Gastrocnemius medialis (tissue), 4 donors: ENCODE measurements around the gene CLIP2. TPM values are rescaled to one million over a fixed set of nuclear protein-coding genes. Genes with fewer than 3 reads are reported as not detected.
"Not testable (repeated sequence)": the region's sequence is repeated elsewhere in the genome, so short reads cannot be mapped to it uniquely, and the experiment has no call there.

Experiments
- ATAC-seq, 2 donors: fragments of 150-250 bp; one replicate each; pipeline ENCODE4 v1.9.1; 2016
- DNase-seq, 2 donors: peaks; one replicate each; pipeline ENCODE4 v3.0.0-alpha.2; 2019
- H3K27ac ChIP-seq, 4 donors: fragments of 200-600 bp; sonication (generic); 1 replicate in 1 of 4; 2 replicates in 3 of 4; pipeline ENCODE4 v1.5.1; 2016 to 2018; ENCODE audit warnings: mild to moderate bottlenecking in 2 of 4, moderate library complexity in 1 of 4
- H3K27me3 ChIP-seq, 3 donors: fragments of 200-600 bp; sonication (generic) in 2 of 3; 1 replicate in 1 of 3; 2 replicates in 2 of 3; pipeline versions ENCODE4 v1.5.1 to v1.6.0; 2016 to 2019; ENCODE audit warnings: mild to moderate bottlenecking in 1 of 3, moderate library complexity in 1 of 3
- H3K36me3 ChIP-seq, 2 donors: fragments of 200-600 bp; sonication (generic) in 1 of 2; one replicate each; pipeline ENCODE4 v1.5.1; 2017 to 2018
- H3K4me1 ChIP-seq, 2 donors: fragments of 200-600 bp; sonication (generic) in 1 of 2; one replicate each; pipeline ENCODE4 v1.5.1; 2016 to 2017; ENCODE audit warnings: mild to moderate bottlenecking in 2 of 2
- H3K4me3 ChIP-seq, 4 donors: fragments of 200-600 bp; sonication (generic) in 3 of 4; 1 replicate in 1 of 4; 2 replicates in 3 of 4; pipeline ENCODE4 v1.5.1; 2016 to 2019; ENCODE audit warnings: mild to moderate bottlenecking in 2 of 4
- H3K9me3 ChIP-seq, 3 donors: fragments of 200-600 bp; sonication (generic) in 2 of 3; 1 replicate in 1 of 3; 2 replicates in 2 of 3; pipeline ENCODE4 v1.5.1; 2016 to 2019
- CTCF ChIP-seq, 5 experiments: fragments of 450-650 bp in 3 of 5; fragments of 200-600 bp in 2 of 5; sonication (generic) in 2 of 5; IDR thresholded peaks in 4 of 5; conservative IDR thresholded peaks in 1 of 5; 1 replicate in 4 of 5; 2 replicates in 1 of 5; pipeline ENCODE4 v1.5.1; 2016 to 2019; ENCODE audit warnings: antibody characterized with exemption in 5 of 5, mild to moderate bottlenecking in 3 of 5, moderate library complexity in 3 of 5
- POLR2A ChIP-seq, 2 donors: fragments of 450-650 bp; IDR thresholded peaks; one replicate each; pipeline ENCODE4 v1.6.1; 2017; ENCODE audit warnings: antibody characterized with exemption in 2 of 2, mild to moderate bottlenecking in 2 of 2, moderate library complexity in 2 of 2
- in situ Hi-C, 4 donors: fragments of 200-750 bp; cut with MboI; loops; one replicate each; pipeline versions ENCODE4 v1.15.0 to v1.8.0; 2017; ENCODE audit warnings: low sequenced_read_pairs in 4 of 4
- intact Hi-C: fragments of 100-400 bp; cut with DNase I; formaldehyde crosslinking; loops from one replicate; pipeline ENCODE4 v1.15.1; 2023; ENCODE audit warnings: low total_unique reads
- total RNA-seq, 4 donors: library from RNA; depleted of rRNA; stranded (reverse); fragments of >200 nt; gene quantifications; one replicate each; pipeline versions ENCODE4 v1.1.0 to v1.2.3, GENCODE V29; 2016

CLIP2 gene
- total RNA-seq, 4 donors from 2014 or later, result 2.0 to 10.0 (median 4.2) TPM

GRCh38 chr7:74254858-74255379 is 34.3 kb upstream of the CLIP2 start:
- intact Hi-C loops, result loop anchor here (1.0 to 10.0 kb wide), 4 partner anchors 34 to 170 kb away; partner anchors contain the start of genes CLIP2 and LIMK1
- Histone ChIP-seq H3K4me1 (peaks cover 12 to 18% of the 10 kb centered on the region in 2 donors), H3K27me3 (no peaks in the 10 kb centered on the region), H3K36me3 (peaks cover 0 to 14% of the 10 kb centered on the region in 2 donors), H3K9me3 (no peaks in the 10 kb centered on the region), H3K4me3 (peak overlapping the region; percentile 72 to 90 (median 84)), H3K27ac (peak overlapping the region; percentile 84 to 91 (median 86))
- DNase-seq (no peak), ATAC-seq (peak in 1 of 2 donors; percentile 8)
- in situ Hi-C loops, result no loop called here
- no peak for TF ChIP-seq POLR2A (IDR thresholded peaks at IDR 0.05)
- no peak for TF ChIP-seq CTCF (IDR thresholded peaks at IDR 0.05 in 4 of 5, conservative IDR thresholded peaks at IDR 0.05 in 1 of 5)

- Histone ChIP-seq H3K27ac (peak overlapping the region in 3 of 4 donors; percentile 84 to 87 (median 86)), H3K4me1 (peaks cover 12 to 18% of the 10 kb centered on the region in 2 donors), H3K4me3 (peak overlapping the region in 3 of 4 donors; percentile 72 to 90 (median 80))
- H3K27me3 ChIP-seq, H3K9me3 ChIP-seq, ATAC-seq, DNase-seq, in situ Hi-C loops, H3K36me3 ChIP-seq: not testable (repeated sequence)
- intact Hi-C loops, result loop anchor here (10.0 kb wide), 2 partner anchors 139 to 171 kb away; partner anchors contain the start of gene LIMK1
These were observed 33.7 kb upstream of the CLIP2 start for GRCh38 chr7:74255461-74255860.

- no peaks in the 10 kb centered on the region for H3K27me3 ChIP-seq
These were observed 32.5 kb upstream of the CLIP2 start for GRCh38 chr7:74256491-74257408.

GRCh38 chr7:74258639-74259038 is 30.6 kb upstream of the CLIP2 start:
- Histone ChIP-seq H3K36me3 (no peaks in the 10 kb centered on the region), H3K4me3 (no peak overlapping the region), H3K27me3 (no peaks in the 10 kb centered on the region), H3K27ac (no peak overlapping the region), H3K4me1 (peaks cover 7 to 10% of the 10 kb centered on the region in 2 donors), H3K9me3 (no peaks in the 10 kb centered on the region)
- TF ChIP-seq CTCF (IDR thresholded peaks at IDR 0.05 in 4 of 5, conservative IDR thresholded peaks at IDR 0.05 in 1 of 5), result no peak
- TF ChIP-seq POLR2A (IDR thresholded peaks at IDR 0.05), result no peak
- ATAC-seq, result no peak
- no peak for DNase-seq
- intact Hi-C loops, result loop anchor here (10.0 kb wide), 2 partner anchors 136 to 174 kb away; partner anchors contain the start of gene LIMK1
- in situ Hi-C loops, result no loop called here

More at GRCh38 chr7:74256491-74257408, 32.5 kb upstream of the CLIP2 start:
- no peaks in the 10 kb centered on the region for H3K9me3 ChIP-seq
- peaks cover 12 to 18% of the 10 kb centered on the region in 2 donors for H3K4me1 ChIP-seq
- ATAC-seq, result no peak
- in situ Hi-C loops, result no loop called here
- no peak overlapping the region for H3K4me3 ChIP-seq
- peak overlapping the region in 3 of 4 donors; percentile 2 to 24 (median 23) for H3K27ac ChIP-seq
- no peak for TF ChIP-seq POLR2A (IDR thresholded peaks at IDR 0.05)
- TF ChIP-seq CTCF (IDR thresholded peaks at IDR 0.05 in 4 of 5, conservative IDR thresholded peaks at IDR 0.05 in 1 of 5), result no peak
- H3K36me3 ChIP-seq, result no peaks in the 10 kb centered on the region
- intact Hi-C loops, result loop anchor here (10.0 kb wide), 2 partner anchors 138 to 172 kb away; partner anchors contain the start of gene LIMK1
- DNase-seq, result no peak
